Upper lobe of left lung (tissue), 6 donors: ENCODE data around the gene TTLL5. TPM values are rescaled to one million over a fixed set of nuclear protein-coding genes. Genes with fewer than 3 reads are reported as not detected.

ENCODE experiments used
- ATAC-seq, 2 donors: fragments of 200-7000 bp; cut with Tn5 transposase; one replicate each; pipeline ENCODE4 v1.9.1; 2022; ENCODE audit warnings: mild to moderate bottlenecking in 2 of 2, moderate library complexity in 2 of 2; ENCODE audit not compliant: low FRiP score in 2 of 2
- DNase-seq, 2 donors: peaks; one replicate each; pipeline ENCODE4 v3.0.0-alpha.2; 2019 to 2020
- H3K27ac ChIP-seq, 4 donors: fragments of 200-600 bp; sonication (generic); one replicate each; pipeline ENCODE4 v1.5.1; 2016 to 2019
- H3K27me3 ChIP-seq, 4 donors: fragments of 200-600 bp; sonication (generic); one replicate each; pipeline ENCODE4 v1.5.1; 2017 to 2019
- H3K36me3 ChIP-seq, 4 donors: fragments of 200-600 bp; sonication (generic); one replicate each; pipeline ENCODE4 v1.5.1; 2016 to 2019
- H3K4me1 ChIP-seq, 4 donors: fragments of 200-600 bp; sonication (generic); one replicate each; pipeline ENCODE4 v1.5.1; 2018 to 2019
- H3K4me3 ChIP-seq, 4 donors: fragments of 200-600 bp; sonication (generic); one replicate each; pipeline ENCODE4 v1.5.1; 2017 to 2019; ENCODE audit warnings: mild to moderate bottlenecking in 2 of 4, moderate library complexity in 1 of 4
- H3K9me3 ChIP-seq, 4 donors: fragments of 200-600 bp; sonication (generic); one replicate each; pipeline ENCODE4 v1.5.1; 2018 to 2019
- CTCF ChIP-seq, 6 experiments: fragments of 450-650 bp in 4 of 6; fragments of 200-600 bp in 2 of 6; sonication (generic) in 2 of 6; IDR thresholded peaks; one replicate each; pipeline ENCODE4 v1.5.1; 2016 to 2019; ENCODE audit warnings: antibody characterized with exemption in 6 of 6
- EP300 ChIP-seq, 4 donors: sonication (generic); formaldehyde crosslinking; IDR thresholded peaks; one replicate each; pipeline ENCODE4 v1.5.1; 2017; ENCODE audit warnings: antibody characterized with exemption in 4 of 4, control low read depth in 2 of 4
- POLR2A ChIP-seq, 4 donors: fragments of 450-650 bp; IDR thresholded peaks; one replicate each; pipeline ENCODE4 v1.5.1; 2016 to 2017; ENCODE audit warnings: antibody characterized with exemption in 4 of 4, mild to moderate bottlenecking in 2 of 4
- POLR2AphosphoS5 ChIP-seq, 2 donors: sonication (generic); formaldehyde crosslinking; IDR thresholded peaks; one replicate each; pipeline ENCODE4 v1.5.1; 2017; ENCODE audit warnings: antibody characterized with exemption in 2 of 2
- WGBS, 2 donors: methylation state at CpG; one replicate each; pipeline ENCODE4 v1.1.5; 2017 to 2018; 5-methylcytosine and 5-hydroxymethylcytosine counted together
- total RNA-seq, 6 donors: library from RNA; depleted of rRNA in 4 of 6; stranded (reverse); fragments of >200 nt in 4 of 6; gene quantifications; one replicate each; pipeline versions ENCODE4 v1.1.0 to v1.2.1, GENCODE V29; 2016 to 2021
- donor health status: DM: no; HTN: no; CAD: no; lungs with moderate emphysema.
- donor health status: DM: no; HTN: yes; CAD: no; lungs with severe emphysema.

TTLL5 gene
- total RNA-seq, 6 donors from 2014 or later: 24.5 to 85.9 (median 33.5) TPM

- H3K9me3 ChIP-seq: no peaks in the 10 kb centered on the region
- DNase-seq (no peak), ATAC-seq (no peak)
- peaks cover 0 to 2% (median 0%) of the 10 kb centered on the region in 4 donors for H3K36me3 ChIP-seq
- H3K4me3 ChIP-seq: no peak overlapping the region
- H3K4me1 ChIP-seq: peaks cover 0 to 9% (median 0%) of the 10 kb centered on the region in 4 donors
- TF ChIP-seq POLR2A (IDR thresholded peaks at IDR 0.05) (no peak), EP300 (IDR thresholded peaks at IDR 0.05) (no peak), POLR2AphosphoS5 (IDR thresholded peaks at IDR 0.05) (no peak), CTCF (IDR thresholded peaks at IDR 0.05) (no peak)
- WGBS, 2 donors: 78 to 83% methylated on average over 7 of the region's 7 CpGs
- H3K27ac ChIP-seq: no peak overlapping the region
- H3K27me3 ChIP-seq: no peaks in the 10 kb centered on the region
Measured at GRCh38 chr14:75811136-75811829, 150.2 kb downstream of the TTLL5 start.

- Histone ChIP-seq H3K4me3 (no peak overlapping the region), H3K36me3 (peaks cover 0 to 2% (median 0%) of the 10 kb centered on the region in 4 donors), H3K4me1 (peaks cover 0 to 9% (median 0%) of the 10 kb centered on the region in 4 donors), H3K27ac (peak overlapping the region in 1 of 4 donors; percentile 28), H3K27me3 (no peaks in the 10 kb centered on the region), H3K9me3 (no peaks in the 10 kb centered on the region)
- DNase-seq (no peak), ATAC-seq (no peak)
- 73 to 76% methylated on average over 7 of the region's 7 CpGs for WGBS, 2 donors
- no peak for TF ChIP-seq POLR2A (IDR thresholded peaks at IDR 0.05)
- TF ChIP-seq POLR2AphosphoS5 (IDR thresholded peaks at IDR 0.05): no peak
- no peak for TF ChIP-seq CTCF (IDR thresholded peaks at IDR 0.05)
- TF ChIP-seq EP300 (IDR thresholded peaks at IDR 0.05): no peak
Measured at GRCh38 chr14:75811872-75812499, 150.9 kb downstream of the TTLL5 start.

- Histone ChIP-seq H3K4me1 (peaks cover 0 to 9% (median 0%) of the 10 kb centered on the region in 4 donors), H3K36me3 (peaks cover 0 to 2% (median 0%) of the 10 kb centered on the region in 4 donors), H3K27me3 (no peaks in the 10 kb centered on the region), H3K4me3 (no peak overlapping the region), H3K9me3 (no peaks in the 10 kb centered on the region), H3K27ac (no peak overlapping the region)
- DNase-seq: no peak
- TF ChIP-seq EP300 (IDR thresholded peaks at IDR 0.05) (no peak), POLR2A (IDR thresholded peaks at IDR 0.05) (no peak), POLR2AphosphoS5 (IDR thresholded peaks at IDR 0.05) (no peak), CTCF (IDR thresholded peaks at IDR 0.05) (no peak)
- WGBS, 2 donors: 61 to 70% methylated on average over 4 of the region's 4 CpGs
- ATAC-seq: no peak
Measured at GRCh38 chr14:75812622-75813021, 151.6 kb downstream of the TTLL5 start.

GRCh38 chr14:75820761-75821160 is 159.7 kb downstream of the TTLL5 start:
- Histone ChIP-seq H3K27ac (peak overlapping the region in 1 of 4 donors; percentile 14), H3K4me3 (no peak overlapping the region), H3K9me3 (no peaks in the 10 kb centered on the region), H3K36me3 (no peaks in the 10 kb centered on the region), H3K27me3 (no peaks in the 10 kb centered on the region), H3K4me1 (peaks cover 30 to 52% (median 45%) of the 10 kb centered on the region in 4 donors)
- ATAC-seq (no peak), DNase-seq (no peak)
- 66 to 73% methylated on average over 4 of the region's 4 CpGs for whole genome bisulfite sequencing, 2 donors
- TF ChIP-seq POLR2A (IDR thresholded peaks at IDR 0.05) (no peak), EP300 (IDR thresholded peaks at IDR 0.05) (no peak), CTCF (IDR thresholded peaks at IDR 0.05) (no peak), POLR2AphosphoS5 (IDR thresholded peaks at IDR 0.05) (no peak)
